GM23338 (cell line): ENCODE measurements around the gene CSGALNACT2. TPM values are rescaled to one million over a fixed set of nuclear protein-coding genes. Genes with fewer than 3 reads are reported as not detected.

Experiments used
- ATAC-seq: fragments of 200-7000 bp; cut with Tn5 transposase; 3 replicates; pipeline ENCODE4 v1.9.1; 2020
- DNase-seq: peaks from one replicate; pipeline ENCODE4 v3.0.0-alpha.2; 2015; ENCODE audit warnings: low spot score
- H2AFZ ChIP-seq: fragments of 200-600 bp; sonication (generic); 2 replicates; pipeline ENCODE4 v1.8.0; 2016; ENCODE audit warnings: antibody characterized with exemption, mild to moderate bottlenecking, moderate library complexity
- H3F3A ChIP-seq: fragments of 200-600 bp; sonication (generic); replicated peaks from 2 replicates; pipeline ENCODE4 v1.8.0; 2017; ENCODE audit warnings: antibody characterized with exemption, mixed run types, low read depth
- H3K27ac ChIP-seq: fragments of 200-600 bp; sonication (generic); 2 replicates; pipeline ENCODE4 v1.6.1; 2016; ENCODE audit warnings: low read depth
- H3K27me3 ChIP-seq: fragments of 200-600 bp; sonication (generic); 2 replicates; pipeline ENCODE4 v1.8.0; 2016; ENCODE audit warnings: mild to moderate bottlenecking, mixed run types, moderate library complexity; ENCODE audit not compliant: insufficient read depth
- H3K36me3 ChIP-seq: fragments of 200-600 bp; sonication (generic); 2 replicates; pipeline ENCODE4 v1.8.0; 2016; ENCODE audit warnings: mild to moderate bottlenecking; ENCODE audit not compliant: insufficient read depth
- H3K4me1 ChIP-seq: fragments of 200-600 bp; sonication (generic); 2 replicates; pipeline ENCODE4 v1.8.0; 2016; ENCODE audit warnings: mild to moderate bottlenecking, moderate library complexity; ENCODE audit not compliant: insufficient read depth
- H3K4me2 ChIP-seq: fragments of 200-600 bp; sonication (generic); 2 replicates; pipeline ENCODE4 v1.7.1; 2017; ENCODE audit warnings: mixed run types
- H3K4me3 ChIP-seq: fragments of 200-600 bp; sonication (generic); 2 replicates; pipeline ENCODE4 v1.6.1; 2016; ENCODE audit warnings: mixed run types
- H3K79me2 ChIP-seq: fragments of 200-600 bp; sonication (generic); replicated peaks from 2 replicates; pipeline ENCODE4 v1.8.0; 2017; ENCODE audit warnings: mild to moderate bottlenecking; ENCODE audit not compliant: insufficient read depth
- H3K9me2 ChIP-seq: fragments of 200-600 bp; sonication (generic); 2 replicates; pipeline ENCODE4 v1.8.0; 2017; ENCODE audit not compliant: insufficient read depth
- H4K20me1 ChIP-seq: fragments of 200-600 bp; sonication (generic); replicated peaks from 2 replicates; pipeline ENCODE4 v1.8.0; 2017; ENCODE audit warnings: mild to moderate bottlenecking; ENCODE audit not compliant: insufficient read depth
- H3K27ac Mint-ChIP-seq: 2 replicates; pipeline ENCODE4 v1.8.0; 2020; ENCODE audit warnings: inconsistent platforms, mild to moderate bottlenecking, moderate library complexity, mixed read lengths
- H3K27me3 Mint-ChIP-seq: 3 replicates; pipeline ENCODE4 v1.8.0; 2022; ENCODE audit warnings: low read depth, mild to moderate bottlenecking, moderate library complexity, mixed read lengths, inconsistent platforms; ENCODE audit not compliant: insufficient read depth, poor library complexity
- H3K36me3 Mint-ChIP-seq: 3 replicates; pipeline ENCODE4 v1.8.0; 2021; ENCODE audit warnings: low read depth, mild to moderate bottlenecking, inconsistent platforms, moderate library complexity, mixed read lengths
- H3K4me1 Mint-ChIP-seq: 3 replicates; pipeline ENCODE4 v1.8.0; 2020; ENCODE audit warnings: mild to moderate bottlenecking, inconsistent platforms, mixed read lengths
- H3K4me3 Mint-ChIP-seq: 3 replicates; pipeline ENCODE4 v1.8.0; 2021; ENCODE audit warnings: moderate library complexity, mild to moderate bottlenecking, inconsistent platforms, mixed read lengths
- H3K9me3 Mint-ChIP-seq: 3 replicates; pipeline ENCODE4 v1.8.0; 2020; ENCODE audit warnings: moderate library complexity, mild to moderate bottlenecking, inconsistent platforms, mixed read lengths
- CTCF ChIP-seq, 2 experiments: fragments of 200-600 bp in 1 of 2; sonication (generic) in 1 of 2; conservative IDR thresholded peaks; 2 replicates each; pipeline versions ENCODE4 v1.5.1 to v1.6.1; 2016 to 2017; ENCODE audit warnings: antibody characterized with exemption in 2 of 2, low read depth in 2 of 2, mild to moderate bottlenecking in 2 of 2, moderate library complexity in 1 of 2
- ETS1 ChIP-seq: IDR thresholded peaks from 2 replicates; pipeline ENCODE4 v1.6.1; 2016; ENCODE audit warnings: antibody characterized with exemption
- JUNB ChIP-seq: IDR thresholded peaks from one replicate; pipeline ENCODE4 v1.6.1; 2016; ENCODE audit warnings: antibody characterized with exemption; ENCODE audit not compliant: unreplicated experiment
- REST ChIP-seq: IDR thresholded peaks from one replicate; pipeline ENCODE4 v1.6.1; 2018; ENCODE audit warnings: antibody characterized with exemption; ENCODE audit not compliant: unreplicated experiment
- STAT1 ChIP-seq: IDR thresholded peaks from one replicate; pipeline ENCODE4 v1.6.1; 2016; ENCODE audit warnings: antibody characterized with exemption; ENCODE audit not compliant: unreplicated experiment
- ZNF331 ChIP-seq: fragments of 250-450 bp; sonication (Bioruptor Pico); IDR thresholded peaks from 2 replicates; pipeline ENCODE4 v1.5.0; 2020; ENCODE audit warnings: low read depth, mild to moderate bottlenecking, moderate library complexity
- ZNF462 ChIP-seq: fragments of 250-450 bp; sonication (Bioruptor Pico); IDR thresholded peaks from 2 replicates; pipeline ENCODE4 v1.5.0; 2020; ENCODE audit warnings: mild to moderate bottlenecking, moderate library complexity
- polyA plus RNA-seq: library from polyadenylated mRNA; unstranded; fragments of >200 nt; fragmentation: Nextera tagmentation; extraction: Ambion mirVana; gene quantifications from 2 replicates; pipeline ENCODE4 v1.2.1, GENCODE V29; 2016
- total RNA-seq: library from RNA; depleted of rRNA; stranded (reverse); fragments of >200 nt; shearing (Covaris generic); gene quantifications from 2 replicates; pipeline ENCODE4 v1.2.3, GENCODE V29; 2014

The CSGALNACT2 gene
- total and polyA plus RNA-seq, 2 experiments from 2014 or later: 3.0 to 4.6 TPM

- Histone ChIP-seq H2AFZ (no peak overlapping the region), H3F3A (no peaks in the 10 kb centered on the region), H3K79me2 (no peaks in the 10 kb centered on the region), H3K4me3 (no peak overlapping the region), H3K9me2 (no peaks in the 10 kb centered on the region), H3K36me3 (no peaks in the 10 kb centered on the region), H3K27me3 (no peaks in the 10 kb centered on the region), H3K27ac (no peak overlapping the region), H4K20me1 (no peaks in the 10 kb centered on the region), H3K4me1 (0 out of 2 replicates have a peak, but pooled peaks cover 3% of the 10 kb centered on the region), H3K4me2 (no peak overlapping the region)
- Mint-ChIP-seq H3K27ac (no peak overlapping the region), H3K4me1 (peaks cover 21% of the 10 kb centered on the region), H3K4me3 (no peak overlapping the region), H3K36me3 (no peaks in the 10 kb centered on the region; the same call in 2 of the 3 replicates), H3K9me3 (no peaks in the 10 kb centered on the region), H3K27me3 (peaks cover 8% of the 10 kb centered on the region)
- no peak for DNase-seq
- no peak for TF ChIP-seq STAT1
- TF ChIP-seq ZNF331 (CRISPR knock-in tag): no peak
- no peak for ATAC-seq
Observed at GRCh38 chr10:43091846-43092245, 46.4 kb upstream of the CSGALNACT2 start.

GRCh38 chr10:43093423-43094076 lies 44.7 kb upstream of the CSGALNACT2 start:
- ATAC-seq: peak; percentile 89
- Mint-ChIP-seq H3K9me3 (no peaks in the 10 kb centered on the region), H3K4me3 (no peak overlapping the region), H3K27ac (no peak overlapping the region), H3K27me3 (peaks cover 6% of the 10 kb centered on the region), H3K4me1 (peaks cover 21% of the 10 kb centered on the region), H3K36me3 (no peaks in the 10 kb centered on the region; the same call in 2 of the 3 replicates)
- Histone ChIP-seq H3K4me1 (0 out of 2 replicates have a peak, but pooled peaks cover 3% of the 10 kb centered on the region), H3K27me3 (no peaks in the 10 kb centered on the region), H3F3A (no peaks in the 10 kb centered on the region), H3K79me2 (no peaks in the 10 kb centered on the region), H3K9me2 (no peaks in the 10 kb centered on the region), H3K4me2 (no peak overlapping the region), H3K36me3 (no peaks in the 10 kb centered on the region), H2AFZ (no peak overlapping the region), H3K4me3 (no peak overlapping the region), H4K20me1 (no peaks in the 10 kb centered on the region), H3K27ac (no peak overlapping the region)
- TF ChIP-seq JUNB: no peak
- TF ChIP-seq REST: peak; percentile 60
- no peak for TF ChIP-seq ETS1
- peak in 1 of 2 experiments; percentile 51; a peak in 2 of 4 replicates for TF ChIP-seq CTCF (conservative IDR thresholded peaks at IDR 0.05; ENCODE audit: low read depth in 2 of 2)
- no peak for TF ChIP-seq ZNF462
- peak; percentile 48 for DNase-seq
